Activated naive CD8-positive, alpha-beta T cell treated with anti-CD3 and anti-CD28 coated beads for 36 hours (primary cell): ENCODE data around the gene PGGHG. TPM values are rescaled to one million over a fixed set of nuclear protein-coding genes. Genes with fewer than 3 reads are reported as not detected.
"Not testable (repeated sequence)": the region's sequence is repeated elsewhere in the genome, so short reads cannot be mapped to it uniquely, and the experiment has no call there.

Experiments
- DNase-seq: peaks from one replicate; pipeline ENCODE4 v3.0.0; 2021
- H3K27ac Mint-ChIP-seq: one replicate; pipeline ENCODE4 v1.8.0; 2022; ENCODE audit warnings: mild to moderate bottlenecking, moderate library complexity, mixed read lengths
- H3K27me3 Mint-ChIP-seq: one replicate; pipeline ENCODE4 v1.8.0; 2022; ENCODE audit warnings: mild to moderate bottlenecking, mixed read lengths
- H3K36me3 Mint-ChIP-seq: one replicate; pipeline ENCODE4 v1.8.0; 2021; ENCODE audit warnings: mild to moderate bottlenecking, mixed read lengths
- H3K4me1 Mint-ChIP-seq: one replicate; pipeline ENCODE4 v1.8.0; 2021; ENCODE audit warnings: mixed read lengths
- H3K4me3 Mint-ChIP-seq: one replicate; pipeline ENCODE4 v1.8.0; 2022; ENCODE audit warnings: mild to moderate bottlenecking, moderate library complexity, mixed read lengths
- H3K9me3 Mint-ChIP-seq: one replicate; pipeline ENCODE4 v1.8.0; 2022; ENCODE audit warnings: mixed read lengths
- total RNA-seq, 2 experiments: library from RNA; stranded (reverse); gene quantifications; one replicate each; pipeline ENCODE4 v1.2.3, GENCODE V29; 2021

Gene PGGHG
- total RNA-seq, 2 experiments from 2014 or later: 206 to 209 TPM

DNA sequence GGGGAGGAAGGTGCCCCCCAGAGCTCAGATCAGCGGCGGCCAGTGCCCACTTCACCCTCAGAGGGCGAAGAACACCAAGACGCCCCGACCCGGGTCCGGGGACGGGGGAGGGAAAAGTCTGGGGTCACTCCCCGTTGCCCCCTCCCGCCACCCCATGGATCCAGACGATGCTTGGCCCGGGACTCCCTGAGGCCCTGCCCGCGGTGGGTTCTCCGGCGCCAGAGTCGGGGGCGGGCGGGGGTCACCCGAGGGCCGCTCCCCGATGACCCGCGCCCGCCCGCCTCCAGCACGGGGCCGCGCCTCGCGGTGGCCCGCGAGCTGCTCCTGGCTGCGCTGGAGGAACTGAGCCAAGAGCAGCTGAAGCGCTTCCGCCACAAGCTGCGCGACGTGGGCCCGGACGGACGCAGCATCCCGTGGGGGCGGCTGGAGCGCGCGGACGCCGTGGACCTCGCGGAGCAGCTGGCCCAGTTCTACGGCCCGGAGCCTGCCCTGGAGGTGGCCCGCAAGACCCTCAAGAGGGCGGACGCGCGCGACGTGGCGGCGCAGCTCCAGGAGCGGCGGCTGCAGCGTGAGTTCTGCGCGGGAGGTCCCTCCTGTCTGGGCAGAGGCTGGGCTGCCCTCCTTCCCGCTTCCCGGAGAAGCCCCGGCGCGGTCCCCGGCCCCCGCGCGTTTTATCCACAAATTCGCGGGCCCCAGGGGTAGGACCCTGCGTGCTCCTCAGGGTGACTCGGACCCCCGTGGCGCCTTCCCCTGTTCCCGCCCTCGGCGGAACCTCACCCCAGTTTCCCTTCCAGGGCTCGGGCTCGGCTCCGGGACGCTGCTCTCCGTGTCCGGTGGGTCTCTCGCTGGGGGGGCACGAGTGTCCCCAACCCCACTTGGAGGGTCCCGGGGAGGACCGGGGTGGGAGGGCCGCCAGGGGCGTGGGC lies 9.6 kb upstream of the PGGHG start:
- H3K36me3 Mint-ChIP-seq: peaks cover 36% of the 10 kb centered on the region

DNA sequence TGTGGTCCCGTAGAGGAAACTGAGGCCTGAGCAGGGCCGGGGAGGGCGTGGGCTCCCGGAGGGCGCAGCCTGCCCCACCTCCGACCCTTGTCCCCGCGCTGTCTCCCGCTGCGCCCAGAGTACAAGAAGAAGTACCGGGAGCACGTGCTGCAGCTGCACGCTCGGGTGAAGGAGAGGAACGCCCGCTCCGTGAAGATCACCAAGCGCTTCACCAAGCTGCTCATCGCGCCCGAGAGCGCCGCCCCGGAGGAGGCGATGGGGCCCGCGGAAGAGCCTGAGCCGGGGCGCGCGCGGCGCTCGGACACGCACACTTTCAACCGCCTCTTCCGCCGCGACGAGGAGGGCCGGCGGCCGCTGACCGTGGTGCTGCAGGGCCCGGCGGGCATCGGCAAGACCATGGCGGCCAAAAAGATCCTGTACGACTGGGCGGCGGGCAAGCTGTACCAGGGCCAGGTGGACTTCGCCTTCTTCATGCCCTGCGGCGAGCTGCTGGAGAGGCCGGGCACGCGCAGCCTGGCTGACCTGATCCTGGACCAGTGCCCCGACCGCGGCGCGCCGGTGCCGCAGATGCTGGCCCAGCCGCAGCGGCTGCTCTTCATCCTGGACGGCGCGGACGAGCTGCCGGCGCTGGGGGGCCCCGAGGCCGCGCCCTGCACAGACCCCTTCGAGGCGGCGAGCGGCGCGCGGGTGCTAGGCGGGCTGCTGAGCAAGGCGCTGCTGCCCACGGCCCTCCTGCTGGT lies 8.8 kb upstream of the PGGHG start:
- peaks cover 16% of the 10 kb centered on the region for H3K9me3 Mint-ChIP-seq
- H3K4me3 Mint-ChIP-seq: peak overlapping the region; percentile 80
- H3K27ac Mint-ChIP-seq: peak overlapping the region; percentile 72
- peak; percentile 64 for DNase-seq
- H3K36me3 Mint-ChIP-seq: peaks cover 36% of the 10 kb centered on the region
- H3K4me1 Mint-ChIP-seq: peaks cover 42% of the 10 kb centered on the region
- H3K27me3 Mint-ChIP-seq: peaks cover 21% of the 10 kb centered on the region

More for the DNA sequence above, 9.6 kb upstream of the PGGHG start:
- Mint-ChIP-seq H3K27me3 (peaks cover 21% of the 10 kb centered on the region), H3K27ac (peak overlapping the region; percentile 90), H3K9me3 (peaks cover 16% of the 10 kb centered on the region), H3K4me3 (peak overlapping the region; percentile 89), H3K4me1 (peaks cover 39% of the 10 kb centered on the region)
- DNase-seq: no peak

DNA sequence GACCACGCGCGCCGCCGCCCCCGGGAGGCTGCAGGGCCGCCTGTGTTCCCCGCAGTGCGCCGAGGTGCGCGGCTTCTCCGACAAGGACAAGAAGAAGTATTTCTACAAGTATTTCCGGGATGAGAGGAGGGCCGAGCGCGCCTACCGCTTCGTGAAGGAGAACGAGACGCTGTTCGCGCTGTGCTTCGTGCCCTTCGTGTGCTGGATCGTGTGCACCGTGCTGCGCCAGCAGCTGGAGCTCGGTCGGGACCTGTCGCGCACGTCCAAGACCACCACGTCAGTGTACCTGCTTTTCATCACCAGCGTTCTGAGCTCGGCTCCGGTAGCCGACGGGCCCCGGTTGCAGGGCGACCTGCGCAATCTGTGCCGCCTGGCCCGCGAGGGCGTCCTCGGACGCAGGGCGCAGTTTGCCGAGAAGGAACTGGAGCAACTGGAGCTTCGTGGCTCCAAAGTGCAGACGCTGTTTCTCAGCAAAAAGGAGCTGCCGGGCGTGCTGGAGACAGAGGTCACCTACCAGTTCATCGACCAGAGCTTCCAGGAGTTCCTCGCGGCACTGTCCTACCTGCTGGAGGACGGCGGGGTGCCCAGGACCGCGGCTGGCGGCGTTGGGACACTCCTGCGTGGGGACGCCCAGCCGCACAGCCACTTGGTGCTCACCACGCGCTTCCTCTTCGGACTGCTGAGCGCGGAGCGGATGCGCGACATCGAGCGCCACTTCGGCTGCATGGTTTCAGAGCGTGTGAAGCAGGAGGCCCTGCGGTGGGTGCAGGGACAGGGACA lies 8.0 kb upstream of the PGGHG start:
- H3K4me1 Mint-ChIP-seq: peaks cover 46% of the 10 kb centered on the region
- DNase-seq: peak; percentile 56
- peak overlapping the region; percentile 74 for H3K4me3 Mint-ChIP-seq
- H3K9me3 Mint-ChIP-seq: peaks cover 16% of the 10 kb centered on the region
- H3K36me3 Mint-ChIP-seq: peaks cover 36% of the 10 kb centered on the region
- H3K27me3 Mint-ChIP-seq: peaks cover 21% of the 10 kb centered on the region
- peak overlapping the region; percentile 91 for H3K27ac Mint-ChIP-seq

DNA sequence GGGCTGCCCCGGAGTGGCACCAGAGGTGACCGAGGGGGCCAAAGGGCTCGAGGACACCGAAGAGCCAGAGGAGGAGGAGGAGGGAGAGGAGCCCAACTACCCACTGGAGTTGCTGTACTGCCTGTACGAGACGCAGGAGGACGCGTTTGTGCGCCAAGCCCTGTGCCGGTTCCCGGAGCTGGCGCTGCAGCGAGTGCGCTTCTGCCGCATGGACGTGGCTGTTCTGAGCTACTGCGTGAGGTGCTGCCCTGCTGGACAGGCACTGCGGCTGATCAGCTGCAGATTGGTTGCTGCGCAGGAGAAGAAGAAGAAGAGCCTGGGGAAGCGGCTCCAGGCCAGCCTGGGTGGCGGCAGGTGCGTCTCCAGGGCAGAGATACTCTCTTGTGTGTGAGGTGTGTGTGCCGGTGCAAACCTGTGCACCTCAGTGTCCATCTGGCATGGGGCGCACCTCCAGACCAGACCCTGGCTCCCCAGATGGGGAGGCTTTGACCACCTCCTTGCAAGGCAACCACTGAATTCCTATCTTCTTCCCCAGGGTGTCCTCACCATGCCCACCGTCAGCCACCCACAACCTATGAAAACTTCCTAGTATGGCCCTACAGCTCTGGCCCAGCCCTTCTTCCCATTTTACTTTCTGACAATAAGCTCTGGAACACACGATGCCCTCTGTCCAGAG lies 7.3 kb upstream of the PGGHG start:
- Mint-ChIP-seq H3K4me3 (peak overlapping the region; percentile 74), H3K27ac (peak overlapping the region; percentile 91), H3K27me3 (peaks cover 21% of the 10 kb centered on the region), H3K36me3 (peaks cover 30% of the 10 kb centered on the region), H3K9me3 (peaks cover 9% of the 10 kb centered on the region), H3K4me1 (peaks cover 53% of the 10 kb centered on the region)
- DNase-seq: peak; percentile 49

DNA sequence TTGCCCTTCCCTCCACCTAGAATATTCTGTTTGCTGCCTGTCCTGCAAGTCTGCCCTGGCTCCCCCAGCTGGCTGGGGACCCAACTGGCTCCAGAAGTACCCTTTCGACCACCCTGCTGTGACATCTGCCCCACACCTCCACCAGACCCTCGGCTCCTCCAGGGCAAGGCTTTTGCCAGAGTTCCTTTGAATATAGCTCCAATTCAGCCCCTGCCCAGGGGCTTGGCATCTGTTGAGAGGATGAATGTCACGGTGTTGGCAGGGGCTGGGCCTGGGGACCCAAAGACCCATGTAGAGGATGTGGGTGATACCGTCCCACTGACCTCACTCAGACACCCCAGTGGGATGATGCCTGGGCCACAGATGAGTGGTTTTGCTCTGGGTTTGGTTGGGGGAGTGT lies 6.8 kb upstream of the PGGHG start:
- H3K36me3 Mint-ChIP-seq: peaks cover 25% of the 10 kb centered on the region
- peak overlapping the region; percentile 74 for H3K4me3 Mint-ChIP-seq
- peaks cover 23% of the 10 kb centered on the region for H3K27me3 Mint-ChIP-seq
- peak overlapping the region; percentile 91 for H3K27ac Mint-ChIP-seq
- peaks cover 58% of the 10 kb centered on the region for H3K4me1 Mint-ChIP-seq
- DNase-seq: no peak
- H3K9me3 Mint-ChIP-seq: peaks cover 6% of the 10 kb centered on the region

DNA sequence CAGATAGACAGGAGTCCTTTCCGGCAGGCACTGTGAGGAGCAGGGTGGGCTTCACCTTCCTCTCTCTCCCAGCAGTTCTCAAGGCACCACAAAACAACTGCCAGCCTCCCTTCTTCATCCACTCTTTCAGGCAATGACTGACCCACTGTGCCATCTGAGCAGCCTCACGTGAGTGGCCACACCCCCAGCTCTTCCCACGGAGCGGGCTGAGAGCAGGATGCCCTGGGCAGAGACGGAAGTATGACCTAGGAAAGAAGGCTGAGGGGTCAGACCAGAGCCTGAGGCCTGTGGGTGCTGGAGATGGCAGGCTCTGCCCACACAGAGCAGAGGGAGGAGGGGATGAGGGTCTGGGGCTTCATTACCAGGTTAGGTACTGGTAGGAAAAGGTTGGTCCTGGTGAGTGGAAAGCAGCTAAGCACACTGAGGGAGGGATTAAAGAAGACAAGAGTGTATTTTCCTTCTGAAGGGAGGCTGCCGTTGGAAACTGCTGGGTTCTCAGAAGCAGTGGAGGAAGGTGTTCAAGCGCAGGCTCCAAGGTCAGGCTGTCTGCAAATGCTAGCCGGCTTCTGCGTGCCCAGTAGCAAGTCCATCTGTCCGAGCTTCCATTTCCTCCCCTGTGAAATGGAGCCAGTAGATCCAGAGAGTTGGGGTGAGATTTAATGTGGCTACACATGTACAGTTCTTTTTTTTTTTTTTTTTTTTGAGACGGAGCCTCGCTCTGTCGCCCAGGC lies 6.1 kb upstream of the PGGHG start:
- Mint-ChIP-seq H3K27me3 (peaks cover 28% of the 10 kb centered on the region), H3K9me3 (peaks cover 3% of the 10 kb centered on the region), H3K4me1 (peaks cover 60% of the 10 kb centered on the region), H3K4me3 (peak overlapping the region; percentile 74), H3K36me3 (peaks cover 22% of the 10 kb centered on the region), H3K27ac (peak overlapping the region; percentile 91)
- DNase-seq: no peak

DNA sequence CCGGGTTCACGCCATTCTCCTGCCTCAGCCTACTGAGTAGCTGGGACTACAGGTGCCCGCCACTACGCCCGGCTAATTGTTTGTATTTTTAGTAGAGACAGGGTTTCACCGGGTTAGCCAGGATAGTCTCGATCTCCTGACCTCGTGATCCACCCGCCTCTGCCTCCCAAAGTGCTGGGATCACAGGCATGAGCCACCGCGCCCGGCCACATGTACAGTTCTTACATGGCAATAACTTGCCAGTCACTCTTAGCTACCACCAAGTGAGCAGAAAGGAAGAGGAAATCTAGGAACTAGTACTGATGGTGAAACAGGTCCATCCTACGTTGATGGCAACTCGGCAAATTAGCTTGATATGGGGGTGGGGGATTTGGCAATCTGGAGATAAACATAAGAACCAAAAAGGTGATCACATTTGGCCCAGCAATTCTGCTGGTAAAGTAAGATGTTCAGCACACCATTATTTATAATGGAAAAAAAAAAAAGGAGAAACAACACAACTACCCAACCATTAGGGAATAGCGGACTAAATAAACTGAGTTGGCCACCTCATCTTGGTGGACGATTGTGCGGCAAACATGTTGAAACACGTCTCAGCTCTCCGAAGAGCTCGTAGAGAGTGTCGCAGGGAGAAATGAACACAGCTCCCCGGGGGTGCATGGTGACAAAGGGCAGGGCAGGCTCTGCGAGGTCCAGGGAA lies 5.4 kb upstream of the PGGHG start:
- peak; percentile 20 for DNase-seq
- H3K4me3 Mint-ChIP-seq: peak overlapping the region; percentile 74
- H3K9me3 Mint-ChIP-seq: no peaks in the 10 kb centered on the region
- H3K36me3 Mint-ChIP-seq: peaks cover 23% of the 10 kb centered on the region
- peaks cover 59% of the 10 kb centered on the region for H3K4me1 Mint-ChIP-seq
- H3K27me3 Mint-ChIP-seq: peaks cover 32% of the 10 kb centered on the region
- H3K27ac Mint-ChIP-seq: peak overlapping the region; percentile 91

DNA sequence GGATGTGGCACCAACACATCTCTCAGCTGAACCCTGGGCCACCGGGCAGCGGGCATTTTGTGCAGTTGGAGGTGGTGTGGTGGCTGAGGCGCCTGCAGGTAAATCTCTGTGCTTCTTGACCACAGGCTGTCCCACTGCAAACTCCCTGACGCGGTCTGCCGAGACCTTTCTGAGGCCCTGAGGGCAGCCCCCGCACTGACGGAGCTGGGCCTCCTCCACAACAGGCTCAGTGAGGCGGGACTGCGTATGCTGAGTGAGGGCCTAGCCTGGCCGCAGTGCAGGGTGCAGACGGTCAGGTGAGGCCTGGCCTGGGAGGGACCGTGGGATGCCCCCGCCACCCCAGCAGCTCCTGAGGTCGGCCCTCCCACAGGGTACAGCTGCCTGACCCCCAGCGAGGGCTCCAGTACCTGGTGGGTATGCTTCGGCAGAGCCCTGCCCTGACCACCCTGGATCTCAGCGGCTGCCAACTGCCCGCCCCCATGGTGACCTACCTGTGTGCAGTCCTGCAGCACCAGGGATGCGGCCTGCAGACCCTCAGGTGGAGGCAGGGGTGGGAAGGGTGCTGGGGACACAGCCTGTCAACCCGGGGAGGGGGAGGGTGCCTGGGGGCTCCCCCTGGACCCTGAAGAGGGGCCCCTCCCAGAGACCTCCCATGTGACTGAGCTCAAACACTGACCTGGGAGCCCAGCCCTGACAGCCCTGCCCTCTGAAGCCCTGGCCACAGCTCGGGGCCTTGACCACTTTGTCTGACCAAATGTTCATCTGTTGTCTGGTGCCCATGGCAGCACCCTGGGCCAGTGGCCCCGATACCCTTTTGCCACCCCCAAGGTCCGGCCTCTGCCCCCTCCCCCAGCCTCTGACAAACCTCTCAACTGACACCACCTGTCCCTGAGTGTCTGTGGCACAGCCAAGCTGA lies 4.6 kb upstream of the PGGHG start:
- H3K27me3 Mint-ChIP-seq: peaks cover 30% of the 10 kb centered on the region
- peak; percentile 25 for DNase-seq
- H3K4me3 Mint-ChIP-seq: peak overlapping the region; percentile 74
- peaks cover 21% of the 10 kb centered on the region for H3K36me3 Mint-ChIP-seq
- H3K4me1 Mint-ChIP-seq: peaks cover 56% of the 10 kb centered on the region
- H3K9me3 Mint-ChIP-seq: no peaks in the 10 kb centered on the region
- H3K27ac Mint-ChIP-seq: peak overlapping the region; percentile 91

DNA sequence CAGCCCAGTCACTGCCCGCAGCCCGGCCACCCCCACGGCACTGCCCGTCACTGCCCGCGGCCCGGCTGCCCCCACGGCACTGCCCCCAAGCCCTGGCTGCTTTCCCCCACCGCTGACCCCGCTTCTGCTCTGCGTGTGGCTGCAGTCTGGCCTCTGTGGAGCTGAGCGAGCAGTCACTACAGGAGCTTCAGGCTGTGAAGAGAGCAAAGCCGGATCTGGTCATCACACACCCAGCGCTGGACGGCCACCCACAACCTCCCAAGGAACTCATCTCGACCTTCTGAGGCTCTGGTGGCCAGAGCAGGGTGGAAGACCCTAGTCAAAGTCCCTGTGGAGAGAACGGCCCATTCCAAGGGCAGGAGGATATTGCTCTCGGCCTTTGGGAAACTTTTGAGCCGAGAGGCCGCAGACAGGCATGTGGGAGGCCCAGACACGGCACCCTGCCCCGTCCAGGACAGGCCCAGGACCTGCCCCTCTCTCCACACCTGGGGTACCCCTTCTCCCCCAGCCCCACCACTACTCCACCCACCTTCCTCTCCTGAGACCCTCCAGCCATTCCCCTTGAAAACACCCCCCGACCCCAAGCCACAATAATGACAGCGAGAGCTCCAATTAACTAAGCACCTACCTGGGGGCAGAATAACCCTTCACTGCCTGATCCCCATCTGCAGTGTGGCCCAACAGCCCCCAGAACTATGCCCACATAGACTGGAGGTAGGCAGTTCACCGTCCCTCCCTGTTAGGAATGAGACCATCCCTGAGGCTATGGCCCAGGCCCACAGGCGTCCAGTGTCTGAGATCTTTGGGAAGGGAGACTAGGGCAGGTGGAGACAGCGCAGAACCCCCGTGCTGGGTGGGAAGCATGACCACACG lies 3.7 kb upstream of the PGGHG start:
- peaks cover 59% of the 10 kb centered on the region for H3K4me1 Mint-ChIP-seq
- peaks cover 30% of the 10 kb centered on the region for H3K27me3 Mint-ChIP-seq
- DNase-seq: no peak
- peak overlapping the region; percentile 98 for H3K27ac Mint-ChIP-seq
- H3K4me3 Mint-ChIP-seq: peak overlapping the region; percentile 4
- peaks cover 30% of the 10 kb centered on the region for H3K36me3 Mint-ChIP-seq
- H3K9me3 Mint-ChIP-seq: no peaks in the 10 kb centered on the region

DNA sequence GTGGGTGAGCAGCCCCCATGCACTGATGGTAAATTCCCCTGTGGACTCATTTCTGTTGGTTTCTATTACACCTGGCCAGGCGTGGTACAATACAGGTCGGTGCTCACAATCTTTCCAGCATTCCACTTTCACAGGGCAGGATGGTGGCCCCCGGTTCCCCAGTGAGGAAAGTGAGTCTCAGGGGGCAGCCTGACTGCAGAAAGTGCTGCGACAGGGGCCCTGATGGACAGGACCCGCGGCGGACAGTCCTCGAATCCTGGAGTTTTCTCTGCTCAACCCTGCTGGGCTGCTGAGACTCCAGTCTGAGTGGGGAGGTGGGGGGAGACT lies 3.1 kb upstream of the PGGHG start:
- Mint-ChIP-seq H3K4me1 (peaks cover 58% of the 10 kb centered on the region), H3K27me3 (peaks cover 27% of the 10 kb centered on the region), H3K36me3 (peaks cover 34% of the 10 kb centered on the region), H3K4me3 (no peak overlapping the region), H3K9me3 (no peaks in the 10 kb centered on the region), H3K27ac (peak overlapping the region; percentile 98)
- no peak for DNase-seq

DNA sequence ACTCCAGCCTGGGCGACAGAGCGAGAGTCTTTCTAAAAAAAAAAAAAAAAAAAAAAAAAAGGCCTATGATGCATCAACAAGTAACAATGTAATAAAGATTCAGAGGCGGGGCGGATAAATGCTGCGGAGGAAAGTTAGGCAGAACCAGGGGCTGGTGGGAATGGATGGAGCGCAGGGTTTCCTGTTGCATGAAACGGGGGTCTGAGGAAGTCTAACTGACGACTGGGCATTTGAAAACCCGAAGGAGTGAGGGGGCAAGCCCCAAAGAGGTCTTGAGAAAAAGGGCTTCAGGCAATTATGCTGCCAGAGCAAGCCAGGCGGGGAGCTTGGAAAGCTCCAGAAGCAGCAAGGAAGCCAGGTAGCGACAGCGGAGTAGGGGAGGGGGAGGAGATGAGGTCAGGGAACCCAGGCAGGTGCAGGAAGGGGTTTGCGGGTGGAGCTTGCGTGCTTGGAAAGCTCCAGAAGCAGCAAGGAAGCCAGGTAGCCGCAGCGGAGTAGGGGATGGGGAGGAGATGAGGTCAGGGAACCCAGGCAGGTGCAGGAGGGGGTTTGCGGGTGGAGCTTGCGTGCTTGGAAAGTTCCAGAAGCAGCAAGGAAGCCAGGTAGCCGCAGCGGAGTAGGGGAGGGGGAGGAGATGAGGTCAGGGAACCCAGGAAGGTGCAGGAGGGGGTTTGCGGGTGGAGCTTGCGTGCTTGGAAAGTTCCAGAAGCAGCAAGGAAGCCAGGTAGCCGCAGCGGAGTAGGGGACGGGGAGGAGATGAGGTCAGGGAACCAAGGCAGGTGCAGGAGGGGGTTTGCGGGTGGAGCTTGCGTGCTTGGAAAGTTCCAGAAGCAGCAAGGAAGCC lies 1.7 kb upstream of the PGGHG start:
- H3K27ac Mint-ChIP-seq: peak overlapping the region; percentile 98
- peaks cover 38% of the 10 kb centered on the region for H3K36me3 Mint-ChIP-seq
- DNase-seq: peak; percentile 47
- peak overlapping the region; percentile 98 for H3K4me3 Mint-ChIP-seq
- not testable (repeated sequence) for H3K9me3 Mint-ChIP-seq
- peaks cover 17% of the 10 kb centered on the region for H3K27me3 Mint-ChIP-seq
- H3K4me1 Mint-ChIP-seq: peaks cover 58% of the 10 kb centered on the region
